HG02763 (cell line): ENCODE measurements around the gene COPS3.
"Not testable (repeated sequence)": the region's sequence is repeated elsewhere in the genome, so short reads cannot be mapped to it uniquely, and the experiment has no call there.

Source experiments
- ATAC-seq: cut with Tn5 transposase; IDR thresholded peaks from one replicate; pipeline ENCODE4 v1.9.1; 2021; ENCODE audit warnings: mild to moderate bottlenecking, moderate library complexity; ENCODE audit not compliant: unreplicated experiment

Gene COPS3

GRCh38 chr17:17303010-17303846, 22.2 kb upstream of the COPS3 start, which contains the start of gene NT5M:
Gene NT5M (plus strand): TSS chr17:17303373. CDS start chr17:17303551, 178 bp downstream.
- peak; percentile 55 for ATAC-seq

GRCh38 chr17:17301659-17302058, 20.6 kb upstream of the COPS3 start:
- not testable (repeated sequence) for ATAC-seq

- ATAC-seq, result no peak
Observed at GRCh38 chr17:17300624-17301568, 19.9 kb upstream of the COPS3 start.

GRCh38 chr17:17298108-17298507, 17.1 kb upstream of the COPS3 start:
- ATAC-seq, result no peak

- no peak for ATAC-seq
Observed at GRCh38 chr17:17297217-17297616, 16.2 kb upstream of the COPS3 start.

- no peak for ATAC-seq
Observed at GRCh38 chr17:17295141-17295540, 14.1 kb upstream of the COPS3 start.

GRCh38 chr17:17289701-17290100, 8.7 kb upstream of the COPS3 start:
- ATAC-seq, result no peak

- no peak for ATAC-seq
Observed at GRCh38 chr17:17289086-17289485, 8.0 kb upstream of the COPS3 start.

GRCh38 chr17:17285951-17286350, 4.9 kb upstream of the COPS3 start:
- no peak for ATAC-seq

GRCh38 chr17:17279316-17279715, 1.7 kb downstream of the COPS3 start:
- no peak for ATAC-seq

GRCh38 chr17:17277431-17277830, 3.6 kb downstream of the COPS3 start:
- not testable (repeated sequence) for ATAC-seq

GRCh38 chr17:17275971-17276370, 5.1 kb downstream of the COPS3 start:
- no peak for ATAC-seq

GRCh38 chr17:17269926-17270773, 10.9 kb downstream of the COPS3 start:
- no peak for ATAC-seq

- no peak for ATAC-seq
Observed at GRCh38 chr17:17264430-17264829, 16.6 kb downstream of the COPS3 start.

- no peak for ATAC-seq
Observed at GRCh38 chr17:17258998-17259397, 22.0 kb downstream of the COPS3 start.

- no peak for ATAC-seq
Observed at GRCh38 chr17:17258011-17258410, 23.0 kb downstream of the COPS3 start.

- ATAC-seq, result no peak
Observed at GRCh38 chr17:17256316-17256715, 24.7 kb downstream of the COPS3 start.

- ATAC-seq, result not testable (repeated sequence)
Observed at GRCh38 chr17:17255689-17256088, 25.4 kb downstream of the COPS3 start.

- ATAC-seq, result no peak
Observed at GRCh38 chr17:17254036-17254435, 27.0 kb downstream of the COPS3 start.

- ATAC-seq, result no peak
Observed at GRCh38 chr17:17253406-17253805, 27.6 kb downstream of the COPS3 start.
